Fibroblast of the aortic adventitia (primary cell): ENCODE measurements around the gene REV3L. TPM values are rescaled to one million over a fixed set of nuclear protein-coding genes. Genes with fewer than 3 reads are reported as not detected.

Experiments
- DNase-seq: peaks from one replicate; pipeline ENCODE4 v3.0.0-alpha.2; 2010; ENCODE audit warnings: low read depth
- H3K4me3 ChIP-seq: 2 replicates; pipeline ENCODE4 v1.5.1; 2011; ENCODE audit warnings: low read depth, mild to moderate bottlenecking, control low read depth, low read length, moderate library complexity
- CTCF ChIP-seq: IDR thresholded peaks from 2 replicates; pipeline ENCODE4 v1.5.1; 2011; ENCODE audit warnings: mild to moderate bottlenecking, low read length, control low read depth, inconsistent platforms; ENCODE audit not compliant: insufficient read depth
- total RNA-seq: library from RNA; depleted of rRNA; stranded (reverse); fragments of >200 nt; gene quantifications from 2 replicates; pipeline ENCODE4 v1.2.3, GENCODE V29; 2012; ENCODE audit warnings: low replicate concordance

REV3L gene
- total RNA-seq, 1 donor: 77.4 TPM

DNA sequence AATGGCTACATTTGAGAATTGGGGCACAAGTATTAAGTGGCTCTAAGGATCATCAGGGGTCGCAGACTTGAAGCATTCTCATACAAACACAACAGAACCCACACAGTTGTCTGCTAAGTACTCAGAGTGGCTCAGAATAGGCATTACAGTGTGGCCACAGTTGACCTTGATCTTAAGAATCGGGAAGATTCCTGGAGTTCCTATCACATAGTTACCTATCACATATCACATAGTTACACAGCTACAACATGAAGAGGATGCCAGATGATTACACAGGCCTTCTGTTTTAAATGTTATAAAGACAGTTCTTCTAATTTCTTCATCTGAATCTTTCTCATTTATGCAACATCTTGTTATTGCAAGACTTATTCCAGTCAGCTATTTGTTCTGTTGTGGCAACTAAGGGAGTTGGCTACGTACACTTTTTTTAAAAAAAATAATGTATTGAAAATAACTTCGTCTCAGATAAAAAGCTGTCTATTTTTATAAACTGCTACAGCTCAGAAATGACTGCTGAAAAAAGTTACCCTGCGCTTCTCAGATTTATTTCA, 129.0 kb downstream of the REV3L start:
- DNase-seq: peak; percentile 13
- H3K4me3 ChIP-seq: no peak overlapping the region
- TF ChIP-seq CTCF: no peak

DNA sequence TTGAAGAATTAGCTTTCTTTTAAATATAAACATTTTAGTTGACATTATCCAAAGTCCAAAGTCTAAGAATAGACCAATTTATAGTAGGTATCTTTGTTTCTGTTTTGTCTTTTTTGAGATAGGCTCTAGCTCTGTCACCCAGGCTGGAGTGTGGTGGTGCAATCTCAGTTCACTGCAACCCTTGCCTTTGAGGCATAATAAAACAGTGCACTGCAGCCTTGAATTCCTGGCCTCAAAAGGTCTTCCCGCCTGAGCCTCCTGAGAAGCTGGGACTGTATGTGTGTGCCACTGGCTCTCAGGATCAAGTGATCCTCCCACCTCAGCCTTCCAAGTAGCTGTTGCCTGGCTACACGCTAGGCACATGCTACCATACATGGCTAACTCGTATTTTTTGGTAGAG, 135.4 kb downstream of the REV3L start:
- no peak for DNase-seq
- H3K4me3 ChIP-seq: no peak overlapping the region
- no peak for TF ChIP-seq CTCF

- TF ChIP-seq CTCF: no peak
- H3K4me3 ChIP-seq: no peak overlapping the region
- DNase-seq: peak; percentile 37
These were observed 140.1 kb downstream of the REV3L start for GRCh38 chr6:111342913-111343312.

- no peak for TF ChIP-seq CTCF
- H3K4me3 ChIP-seq: no peak overlapping the region
- DNase-seq: no peak
These were observed 143.7 kb downstream of the REV3L start for GRCh38 chr6:111339294-111339693.

DNA sequence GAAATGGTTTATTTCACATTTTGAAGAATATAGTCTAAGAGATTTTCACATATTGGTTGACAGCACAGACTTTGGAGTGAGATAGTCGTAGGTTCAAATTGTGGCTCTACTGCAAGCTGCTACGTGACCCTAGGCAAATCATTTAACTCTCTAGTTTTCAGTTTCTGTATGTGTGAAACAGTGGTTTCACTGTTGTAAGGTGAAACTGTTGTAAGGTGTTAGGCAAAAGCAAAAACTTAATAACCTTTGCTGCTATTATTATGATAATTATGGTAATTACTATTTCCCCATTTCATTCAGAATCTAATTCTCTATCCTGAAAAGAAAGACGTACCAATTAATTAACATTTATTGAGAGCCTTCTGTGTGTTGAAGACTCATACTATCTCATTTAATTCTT, 144.2 kb downstream of the REV3L start:
- no peak for DNase-seq
- TF ChIP-seq CTCF: no peak

DNA sequence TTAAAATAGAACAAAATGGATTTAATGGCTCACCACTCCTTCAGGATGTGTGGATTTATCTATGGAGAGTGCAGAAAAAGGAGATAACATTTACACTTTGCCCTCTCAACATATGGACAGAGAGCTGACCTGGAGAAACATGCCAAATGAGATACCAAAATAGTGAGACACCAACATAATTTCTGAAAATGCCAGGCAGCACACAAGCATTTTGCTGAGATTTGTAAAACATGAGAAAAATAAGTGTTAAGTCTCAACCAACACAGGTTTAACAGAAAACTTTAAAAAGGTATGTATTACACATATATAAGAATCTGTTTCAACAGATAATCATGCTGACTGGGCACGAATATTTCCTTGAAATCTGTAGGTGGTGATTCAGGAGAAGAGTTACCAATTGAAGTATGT, 145.2 kb downstream of the REV3L start:
- no peak for DNase-seq
- no peak for TF ChIP-seq CTCF

More for the DNA sequence above, 144.2 kb downstream of the REV3L start:
- no peak overlapping the region for H3K4me3 ChIP-seq

More for the DNA sequence above, 145.2 kb downstream of the REV3L start:
- no peak overlapping the region for H3K4me3 ChIP-seq
